GM21360 (cell line): ENCODE data around the gene FIGNL1.
A peak's percentile ranks its signal among the peaks of the same experiment; 100 is the strongest.

ENCODE experiments used
- ATAC-seq: cut with Tn5 transposase; IDR thresholded peaks from one replicate; pipeline ENCODE4 v1.9.1; 2021; ENCODE audit warnings: mild to moderate bottlenecking, moderate library complexity; ENCODE audit not compliant: unreplicated experiment

Gene FIGNL1, protein sequence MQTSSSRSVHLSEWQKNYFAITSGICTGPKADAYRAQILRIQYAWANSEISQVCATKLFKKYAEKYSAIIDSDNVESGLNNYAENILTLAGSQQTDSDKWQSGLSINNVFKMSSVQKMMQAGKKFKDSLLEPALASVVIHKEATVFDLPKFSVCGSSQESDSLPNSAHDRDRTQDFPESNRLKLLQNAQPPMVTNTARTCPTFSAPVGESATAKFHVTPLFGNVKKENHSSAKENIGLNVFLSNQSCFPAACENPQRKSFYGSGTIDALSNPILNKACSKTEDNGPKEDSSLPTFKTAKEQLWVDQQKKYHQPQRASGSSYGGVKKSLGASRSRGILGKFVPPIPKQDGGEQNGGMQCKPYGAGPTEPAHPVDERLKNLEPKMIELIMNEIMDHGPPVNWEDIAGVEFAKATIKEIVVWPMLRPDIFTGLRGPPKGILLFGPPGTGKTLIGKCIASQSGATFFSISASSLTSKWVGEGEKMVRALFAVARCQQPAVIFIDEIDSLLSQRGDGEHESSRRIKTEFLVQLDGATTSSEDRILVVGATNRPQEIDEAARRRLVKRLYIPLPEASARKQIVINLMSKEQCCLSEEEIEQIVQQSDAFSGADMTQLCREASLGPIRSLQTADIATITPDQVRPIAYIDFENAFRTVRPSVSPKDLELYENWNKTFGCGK

DNA sequence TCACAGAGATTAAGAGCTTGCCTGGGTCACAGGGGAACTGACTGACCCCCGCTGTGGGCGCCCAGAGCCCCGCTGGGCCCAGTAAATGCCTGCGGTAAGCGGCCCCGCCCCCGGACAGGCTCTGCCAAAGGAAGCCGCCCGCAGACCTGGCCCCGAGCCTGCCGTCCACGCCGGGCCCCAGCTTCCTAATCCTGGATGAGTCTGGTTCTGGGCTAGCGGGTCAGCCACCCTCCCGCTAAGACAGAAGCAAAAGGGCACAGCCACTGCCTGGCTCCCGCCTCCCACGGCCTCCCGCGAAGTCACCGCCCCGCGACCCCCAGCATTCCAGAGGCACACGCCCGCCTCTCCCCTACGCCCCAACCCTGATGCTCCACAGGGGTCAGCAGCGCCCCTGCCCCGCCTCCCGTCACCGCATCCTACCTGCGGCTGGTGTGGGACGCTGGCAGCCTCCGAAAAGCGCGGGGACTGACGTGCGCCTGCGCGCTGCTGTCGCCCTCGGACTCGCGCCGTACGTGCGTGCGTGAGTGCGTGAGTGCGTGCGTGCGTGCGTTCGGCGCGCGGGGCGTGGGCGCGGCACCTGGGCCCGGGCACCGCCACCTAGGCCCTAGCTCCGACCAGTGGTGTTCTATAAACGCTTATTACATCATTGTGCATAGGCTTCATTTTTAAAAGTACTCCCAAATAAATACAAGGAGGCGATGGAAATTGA, at the start of gene FIGNL1:
FIGNL1 (minus strand) TSS at position 470 of the 709 bp plus-strand sequence. CDS start 3,063 bp downstream, outside the sequence.
- peak; percentile 80 for ATAC-seq

DNA sequence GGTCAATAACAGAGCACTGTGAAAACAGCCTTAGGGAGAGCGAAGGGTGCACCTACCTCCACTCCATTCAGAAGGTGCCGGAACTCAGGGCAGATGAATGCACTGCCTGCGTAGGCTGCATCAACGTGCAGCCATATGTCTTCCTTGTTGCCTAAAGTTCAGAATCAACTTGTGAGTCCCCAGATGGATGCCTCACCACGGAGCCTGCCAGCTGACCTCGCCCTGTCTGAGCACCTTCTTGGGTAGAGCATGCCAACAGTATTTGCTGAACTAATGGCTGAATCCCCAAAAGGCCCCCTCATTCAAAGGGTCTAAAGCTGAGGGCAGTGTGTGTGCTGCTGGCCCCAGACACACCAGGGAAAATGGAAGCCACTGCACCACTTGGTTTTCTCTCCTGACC, 48.9 kb upstream of the FIGNL1 start:
- ATAC-seq: no peak

DNA sequence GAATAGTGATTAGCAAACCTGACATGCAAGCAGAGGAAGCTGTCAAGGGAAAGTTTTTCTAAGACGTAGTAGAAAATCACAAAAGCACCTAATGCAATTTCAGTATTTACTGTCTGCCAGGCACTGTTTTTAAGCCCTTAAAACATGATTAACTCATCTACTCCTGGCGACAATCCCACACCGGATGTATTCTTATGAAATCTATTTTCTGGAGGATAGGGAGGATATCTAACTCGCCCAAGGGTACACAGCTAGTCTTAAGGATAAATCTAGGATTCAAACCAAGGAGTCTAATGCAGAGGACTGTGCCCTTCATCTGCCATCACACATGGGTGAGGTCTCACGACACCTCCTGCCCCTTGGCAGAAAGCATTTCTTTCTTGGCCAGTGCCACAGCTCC, 47.8 kb upstream of the FIGNL1 start:
- no peak for ATAC-seq

DNA sequence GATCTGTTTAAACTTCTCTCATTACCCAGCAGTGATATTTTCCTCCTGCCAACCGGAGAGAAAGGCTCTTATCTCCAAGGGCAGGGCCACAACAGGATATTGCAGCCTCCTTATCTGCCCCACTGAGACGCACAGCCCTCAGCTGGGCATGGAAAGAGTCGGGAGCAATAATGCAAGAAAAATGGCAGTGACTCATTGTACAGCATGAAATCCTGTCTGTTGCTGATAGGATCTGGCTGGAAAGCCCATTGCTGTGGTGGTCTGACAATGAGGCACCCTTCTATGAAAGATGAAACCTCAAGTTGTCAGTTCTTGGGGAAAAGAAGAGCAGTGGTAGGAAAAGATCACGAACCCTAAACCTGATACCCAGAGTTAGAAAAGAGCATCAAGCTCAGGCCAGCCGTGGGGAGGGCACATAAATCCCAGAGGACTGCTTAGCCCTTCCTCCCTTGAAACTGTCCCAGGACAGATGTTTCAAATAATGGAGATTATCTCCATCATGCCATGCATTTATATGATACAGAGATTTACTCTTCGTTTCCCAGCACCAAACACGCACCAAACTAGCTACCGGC, 47.0 kb upstream of the FIGNL1 start:
- ATAC-seq: no peak

DNA sequence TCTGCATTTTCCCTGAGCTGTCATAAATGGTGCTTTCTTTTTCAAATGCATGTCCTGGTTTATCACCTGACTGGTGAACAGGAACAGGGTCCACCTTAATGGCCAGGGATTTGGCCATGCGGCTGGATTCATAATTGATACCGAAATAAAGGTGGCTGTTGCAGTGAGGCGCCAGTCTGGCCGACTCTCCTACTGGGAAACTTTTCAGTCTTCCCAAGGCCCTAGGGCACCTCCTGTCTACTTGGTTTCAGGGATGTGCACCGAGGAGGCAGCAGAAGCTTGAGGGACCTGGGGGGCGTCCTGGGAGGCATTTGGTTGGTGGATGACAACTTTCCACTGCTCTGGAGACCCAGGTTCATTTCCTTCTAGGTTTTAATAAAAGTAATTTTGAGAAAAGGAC, 46.4 kb upstream of the FIGNL1 start:
- no peak for ATAC-seq

DNA sequence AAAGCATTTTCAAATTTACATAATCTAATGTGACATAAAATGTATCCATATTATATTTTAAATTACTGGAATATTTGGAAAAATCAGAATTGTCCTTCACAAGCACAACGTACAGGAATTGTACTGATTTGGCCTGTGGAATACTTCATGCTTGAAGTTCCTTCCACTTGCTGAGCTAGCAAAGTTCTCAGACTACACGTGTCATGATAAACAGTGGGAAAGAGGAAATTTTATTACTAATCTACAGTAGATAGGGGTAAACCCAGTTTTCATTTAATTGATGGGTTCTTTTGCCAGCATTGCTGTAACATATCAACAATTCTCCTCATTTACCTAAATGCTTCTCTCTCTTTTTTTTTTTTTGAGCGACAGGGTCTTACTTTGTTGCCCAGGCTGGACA, 45.6 kb upstream of the FIGNL1 start:
- ATAC-seq: no peak

DNA sequence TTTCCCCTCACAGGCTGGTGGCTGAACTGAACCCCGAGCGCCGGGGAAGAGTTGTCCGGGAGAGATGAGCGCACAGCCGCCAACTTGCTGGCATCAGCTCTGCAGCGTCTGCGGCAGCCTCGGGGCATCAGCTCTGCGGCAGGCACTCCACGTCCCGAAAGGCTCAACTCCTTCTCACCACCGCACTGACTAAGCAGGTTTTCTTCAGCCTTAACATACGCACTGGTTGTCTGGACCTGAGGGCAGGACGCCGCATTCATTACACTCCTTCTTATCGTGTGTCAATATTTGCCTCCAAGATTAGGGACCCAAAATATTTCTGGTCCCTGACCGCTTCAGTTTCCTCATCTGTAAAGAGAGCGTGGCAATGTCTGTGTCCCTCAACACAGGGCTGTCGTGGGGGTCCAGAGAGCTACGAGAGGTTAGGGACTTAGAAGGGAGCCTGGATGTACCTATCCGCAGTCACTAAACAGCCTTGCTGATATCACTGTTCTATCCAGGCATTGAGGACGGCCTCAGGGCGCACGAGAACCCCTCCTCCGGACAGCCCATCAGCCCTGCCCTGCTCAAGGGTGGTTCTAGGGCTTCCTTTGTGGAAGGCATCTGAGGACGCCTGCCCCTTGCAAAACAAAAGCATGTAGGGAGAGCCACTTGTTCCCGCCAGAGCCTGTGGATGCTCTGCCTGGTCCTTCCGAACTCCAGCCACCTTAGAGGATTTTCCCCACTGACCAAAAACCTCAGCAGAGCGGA, 42.8 kb upstream of the FIGNL1 start:
- ATAC-seq: no peak

DNA sequence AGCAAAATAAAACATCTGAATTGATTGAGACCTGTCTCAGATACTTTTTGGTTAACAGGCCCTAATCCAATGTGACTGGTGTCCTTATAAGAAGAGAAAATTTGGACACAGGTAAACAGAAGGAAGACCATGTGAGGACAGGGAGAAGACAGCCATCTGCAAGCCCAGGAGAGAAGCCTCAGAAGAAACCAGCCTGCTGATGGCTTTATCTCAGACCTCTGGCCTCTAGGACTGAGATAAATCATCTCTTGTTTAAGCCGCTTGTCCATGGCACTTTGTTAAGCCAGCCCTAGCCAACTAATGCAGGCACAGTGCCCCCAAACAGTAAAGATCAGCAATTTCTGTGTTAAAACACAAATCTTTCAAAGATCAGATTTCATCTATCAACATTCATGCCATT, 41.8 kb upstream of the FIGNL1 start:
- ATAC-seq: no peak

DNA sequence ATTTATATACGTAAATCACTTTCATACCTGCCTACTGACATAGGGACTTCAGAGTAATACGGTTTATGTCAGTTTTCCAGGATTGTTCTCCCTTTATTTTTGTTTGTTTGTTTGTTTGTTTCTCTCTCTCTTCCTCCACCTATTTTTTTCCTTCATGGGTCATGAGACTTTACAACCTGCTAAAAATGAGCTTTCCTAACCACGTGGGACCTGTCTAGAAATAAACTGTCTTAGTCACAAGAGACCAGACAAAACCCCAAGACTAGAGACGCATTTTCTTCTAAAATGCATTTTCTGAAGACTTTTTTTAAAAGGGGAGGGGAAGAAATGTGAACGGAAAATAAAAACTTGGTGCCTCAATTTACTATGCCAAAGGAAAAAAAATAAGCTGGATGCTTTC, 41.1 kb upstream of the FIGNL1 start:
- ATAC-seq: no peak

DNA sequence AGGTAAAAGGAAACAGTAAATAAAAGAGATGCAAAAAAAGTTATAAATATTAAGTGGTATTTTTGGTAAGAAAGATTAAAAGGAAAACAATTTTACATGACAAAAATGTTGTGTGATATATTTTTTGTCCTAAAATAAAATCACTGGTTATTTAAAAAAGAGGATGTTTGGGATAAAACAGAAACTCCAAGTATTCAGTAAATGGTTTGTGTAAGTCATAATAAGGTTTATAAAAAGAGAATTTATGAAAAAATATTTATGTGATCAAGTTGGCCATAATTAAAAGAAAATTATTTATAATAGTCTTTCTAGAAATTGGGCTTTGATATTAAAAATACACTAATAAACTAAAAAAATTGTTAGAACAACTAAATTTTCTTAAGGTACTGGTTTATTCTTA, 38.2 kb upstream of the FIGNL1 start:
- ATAC-seq: no peak

DNA sequence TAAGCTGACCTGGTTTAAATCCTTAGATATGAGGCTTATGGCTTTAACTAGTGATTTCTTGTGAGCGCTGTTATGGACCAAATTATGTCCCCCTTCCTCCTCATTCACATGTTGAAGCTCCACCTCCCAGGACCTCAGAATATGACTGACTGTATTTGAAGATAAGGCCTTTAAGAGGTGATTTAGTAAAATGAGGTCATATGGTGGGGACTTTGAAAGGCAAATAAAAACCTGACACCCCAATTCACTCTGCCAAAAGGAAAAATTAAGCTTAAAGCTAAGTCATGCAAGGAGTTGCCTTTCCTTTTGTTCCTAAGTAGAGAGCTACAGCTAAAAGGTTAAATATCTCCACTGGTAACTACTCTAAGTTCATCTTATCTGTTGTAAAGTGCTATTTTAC, 36.4 kb upstream of the FIGNL1 start:
- ATAC-seq: no peak

DNA sequence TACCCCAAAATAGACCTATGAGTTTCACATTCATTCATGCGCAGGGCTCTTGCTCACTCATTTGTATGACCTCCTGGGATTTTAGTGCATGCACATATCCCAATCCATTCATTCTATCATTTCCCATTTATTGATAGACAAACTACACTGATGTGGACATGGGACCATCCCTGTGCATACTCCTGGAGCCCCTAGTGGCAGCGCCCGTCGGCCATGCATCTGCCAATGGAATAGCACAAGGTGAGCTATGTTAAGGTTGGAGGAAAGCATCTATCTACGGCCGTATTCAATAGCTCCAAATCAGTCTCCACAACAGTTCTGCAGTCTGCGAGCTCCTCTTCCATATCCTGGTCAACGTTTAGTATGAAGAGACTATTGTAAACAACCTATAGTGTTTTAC, 31.7 kb upstream of the FIGNL1 start:
- ATAC-seq: no peak

DNA sequence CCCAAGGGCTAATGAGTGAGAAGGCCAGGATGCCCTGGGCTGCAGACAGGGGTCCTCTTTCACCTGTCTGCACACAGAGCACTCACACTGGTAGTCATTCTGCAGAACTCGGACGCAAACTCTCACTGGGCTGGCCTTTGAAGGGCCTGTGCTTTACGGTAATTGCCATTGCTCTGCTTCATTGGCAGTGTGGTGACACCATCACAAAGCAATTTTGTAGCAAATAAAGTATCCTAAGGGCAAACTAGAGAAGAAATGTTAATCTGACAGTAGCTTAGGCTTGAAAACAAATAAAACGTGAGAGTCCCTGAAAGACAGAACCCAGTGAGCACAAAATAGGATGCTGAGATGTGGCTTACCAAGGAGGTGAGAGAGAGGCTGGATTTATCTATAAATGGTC, 30.6 kb upstream of the FIGNL1 start:
- no peak for ATAC-seq

DNA sequence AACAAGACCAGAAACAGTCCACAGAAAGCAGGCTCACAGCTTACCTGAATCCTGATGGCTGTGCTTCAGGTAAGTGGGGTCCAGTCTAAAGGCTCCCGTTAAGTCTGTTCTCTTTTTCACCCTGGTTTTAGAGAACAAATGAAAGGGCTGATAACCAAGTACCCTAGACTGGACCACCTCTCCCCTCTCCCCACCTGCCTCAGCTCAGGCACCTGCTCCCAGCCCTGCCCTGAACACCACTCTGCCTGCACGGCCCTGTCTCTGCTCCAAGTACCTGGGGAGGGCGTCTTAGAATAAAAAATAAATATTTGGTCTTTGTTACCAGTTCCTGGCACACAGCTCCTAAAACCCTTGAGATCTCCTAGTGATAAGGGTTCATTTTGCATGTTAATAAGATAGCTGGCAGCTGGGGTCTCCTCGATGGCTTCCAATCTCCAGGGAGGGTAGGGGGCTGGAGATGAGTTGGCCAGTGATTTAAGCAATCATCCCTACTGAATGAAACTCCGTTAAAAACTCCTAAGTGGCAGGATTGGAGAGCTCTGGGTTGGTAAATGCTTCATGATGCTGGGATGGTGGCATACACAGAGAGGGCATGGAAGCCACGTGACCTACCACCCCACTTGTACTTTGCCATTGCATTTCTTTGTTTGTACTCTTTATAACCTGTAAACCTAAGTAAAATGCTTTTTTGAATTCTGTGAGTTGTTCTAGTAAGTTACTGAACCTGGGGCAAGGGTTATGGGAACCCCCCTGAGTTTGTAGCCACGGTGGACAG, 29.8 kb upstream of the FIGNL1 start:
- no peak for ATAC-seq

DNA sequence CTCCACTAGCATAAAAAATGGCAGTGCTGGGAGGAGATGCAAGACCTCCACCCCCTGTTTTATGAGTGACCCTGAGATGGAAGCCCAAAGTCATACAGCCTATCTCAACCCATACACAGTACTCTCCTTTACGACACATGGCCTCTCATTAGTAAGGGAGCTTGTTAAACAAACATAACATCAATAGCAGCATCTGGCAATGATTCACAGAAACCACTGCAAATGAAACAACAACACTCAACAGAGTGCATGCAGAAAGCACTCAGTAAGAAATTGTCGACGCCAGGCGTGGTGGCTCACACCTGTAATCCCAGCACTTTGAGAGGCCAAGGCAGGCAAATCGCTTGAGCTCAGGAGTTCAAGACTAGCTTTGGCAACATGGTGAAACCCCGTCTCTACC, 27.5 kb upstream of the FIGNL1 start:
- ATAC-seq: no peak

DNA sequence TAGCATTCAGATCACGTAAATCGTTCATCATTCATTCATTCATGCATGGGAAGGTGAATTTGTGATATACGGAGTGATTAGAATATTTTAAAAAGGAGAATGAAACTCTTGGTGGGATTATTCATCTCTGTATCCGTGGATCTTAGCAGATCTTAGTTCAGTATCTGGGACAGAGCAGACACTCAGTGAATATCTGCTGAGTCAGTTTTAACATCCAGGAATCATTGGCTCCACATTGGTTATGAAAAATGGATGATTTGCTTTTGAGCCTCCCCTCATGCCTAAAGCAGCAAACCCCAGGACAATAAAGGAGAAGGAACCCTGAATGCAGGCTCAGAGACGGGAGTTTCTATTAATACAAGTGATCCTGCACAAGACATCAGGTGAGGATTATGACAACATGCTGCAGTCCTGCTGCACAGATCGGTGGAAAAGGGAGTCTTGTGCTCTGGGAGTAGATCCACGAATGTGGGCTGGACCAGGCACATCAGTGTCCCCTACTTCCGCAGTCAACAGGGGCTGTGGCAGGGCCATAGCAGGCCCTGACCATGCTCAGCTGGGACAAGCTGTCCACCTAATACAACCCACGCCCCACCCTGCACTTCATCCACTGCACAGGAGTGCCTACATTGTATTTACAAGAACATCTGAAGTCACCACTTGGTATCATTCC, 26.9 kb upstream of the FIGNL1 start:
- no peak for ATAC-seq

DNA sequence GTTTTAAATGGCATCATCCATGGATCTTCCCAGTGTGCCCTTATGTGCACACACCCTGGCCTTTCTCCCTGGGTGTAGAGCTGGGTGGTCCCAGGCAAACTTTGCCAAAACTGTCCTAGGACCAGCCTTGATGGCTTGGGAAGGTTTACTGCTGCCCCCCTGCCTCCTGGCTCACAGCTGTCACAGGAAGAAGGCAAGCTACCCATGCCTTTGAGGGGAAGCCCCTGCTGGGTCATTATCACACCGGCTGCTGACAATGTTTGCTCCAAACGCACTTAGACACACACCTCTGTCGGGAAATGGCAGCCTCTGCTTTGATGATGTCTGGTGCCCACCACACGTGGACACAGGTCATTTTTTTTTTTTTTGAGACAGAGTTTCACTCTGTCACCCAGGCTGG, 25.2 kb upstream of the FIGNL1 start:
- ATAC-seq: peak; percentile 46

DNA sequence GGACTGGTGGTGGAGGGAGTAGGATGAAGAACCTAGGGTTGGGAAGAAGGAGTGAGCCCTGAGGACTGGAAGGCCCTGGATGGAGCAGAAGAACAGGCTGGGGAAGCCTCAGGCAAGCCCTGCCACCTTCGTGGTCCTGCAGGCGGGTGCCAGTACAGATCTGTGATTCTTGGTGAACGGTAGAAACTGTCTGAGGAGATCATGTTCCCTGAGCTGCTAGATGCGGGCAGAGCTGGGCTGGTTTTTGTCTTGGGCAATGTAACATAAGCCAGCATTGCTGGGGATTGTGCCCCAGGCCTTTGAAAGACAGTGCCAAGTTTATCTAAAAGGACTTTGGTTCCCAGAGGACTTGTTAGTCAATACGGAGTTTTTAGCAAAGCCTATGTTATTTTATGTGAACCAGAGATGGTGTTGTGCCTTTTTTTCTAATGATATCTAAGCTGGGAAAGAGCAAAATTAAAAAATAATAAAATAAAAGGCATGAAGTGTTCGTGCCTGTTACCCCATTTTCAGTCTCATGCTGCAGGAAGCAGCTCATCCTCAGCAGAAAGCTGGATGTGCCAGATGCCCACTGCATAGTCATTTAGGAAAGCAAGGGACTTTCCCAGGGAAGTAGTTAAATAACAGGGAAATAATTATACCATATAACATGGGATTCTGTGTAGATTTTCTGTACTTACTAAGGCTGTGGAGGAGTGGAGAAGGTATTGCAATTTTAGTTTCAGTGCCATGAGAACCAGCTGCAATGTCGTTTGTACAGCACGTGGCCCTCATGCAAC, 24.4 kb upstream of the FIGNL1 start:
- no peak for ATAC-seq

DNA sequence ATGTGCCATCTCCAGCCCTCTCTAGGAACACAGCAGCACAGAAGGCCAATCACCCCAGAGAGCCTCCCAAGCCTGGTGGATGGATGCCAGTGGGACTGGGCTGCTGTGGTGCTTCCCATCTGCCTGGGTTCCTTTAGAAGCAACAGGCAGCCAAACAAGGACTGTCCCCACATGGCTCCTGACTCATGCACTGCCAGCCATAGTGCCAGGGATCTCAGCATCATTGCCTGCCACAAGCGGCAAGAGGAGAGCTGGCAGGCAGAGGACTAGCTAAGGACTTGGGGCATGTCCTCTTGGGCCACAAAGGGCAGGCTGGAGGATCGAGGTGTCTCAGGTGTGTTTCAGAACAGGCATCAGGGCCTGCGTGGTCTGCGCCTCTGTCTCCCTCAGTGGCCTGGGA, 23.4 kb upstream of the FIGNL1 start:
- ATAC-seq: no peak
